ENCODE measurements around the gene GAB2. TPM values are rescaled to one million over a fixed set of nuclear protein-coding genes. Genes with fewer than 3 reads are reported as not detected.
A peak's percentile ranks its signal among the peaks of the same experiment; 100 is the strongest.

Gene GAB2
- polyA plus RNA-seq, 2 donors: 6.2 to 6.6 TPM

GRCh38 chr11:78205256-78205655 lies 212.4 kb downstream of the GAB2 start:
- Histone ChIP-seq H3K27ac (ENCODE audit: low read depth in 2 of 2, low read length in 1 of 2) (no peak overlapping the region), H3K4me1 (ENCODE audit: control insufficient read depth in 2 of 2, insufficient read depth in 2 of 2, low read length in 1 of 2) (no peaks in the 10 kb centered on the region), H3K4me3 (ENCODE audit: low read depth in 1 of 2, low read length in 2 of 2) (no peak overlapping the region), H3K9me3 (ENCODE audit: control insufficient read depth in 2 of 2, insufficient read depth in 1 of 2, low read depth in 1 of 2, low read length in 1 of 2) (no peaks in the 10 kb centered on the region), H3K27me3 (ENCODE audit: control insufficient read depth in 1 of 2, insufficient read depth in 2 of 2, low read length in 2 of 2) (no peaks in the 10 kb centered on the region), H3K36me3 (ENCODE audit: control insufficient read depth in 2 of 2, insufficient read depth in 2 of 2, low read length in 1 of 2) (peaks cover 4 to 26% of the 10 kb centered on the region in 2 donors)
- WGBS, 2 donors: 90 to 95% methylated on average over 4 of the region's 4 CpGs

- Histone ChIP-seq H3K27me3 (ENCODE audit: control insufficient read depth in 1 of 2, insufficient read depth in 2 of 2, low read length in 2 of 2) (no peaks in the 10 kb centered on the region), H3K4me1 (ENCODE audit: control insufficient read depth in 2 of 2, insufficient read depth in 2 of 2, low read length in 1 of 2) (no peaks in the 10 kb centered on the region), H3K9me3 (ENCODE audit: control insufficient read depth in 2 of 2, insufficient read depth in 1 of 2, low read depth in 1 of 2, low read length in 1 of 2) (no peaks in the 10 kb centered on the region), H3K36me3 (ENCODE audit: control insufficient read depth in 2 of 2, insufficient read depth in 2 of 2, low read length in 1 of 2) (peaks cover 0 to 17% of the 10 kb centered on the region in 2 donors), H3K4me3 (ENCODE audit: low read depth in 1 of 2, low read length in 2 of 2) (no peak overlapping the region), H3K27ac (ENCODE audit: low read depth in 2 of 2, low read length in 1 of 2) (peak overlapping the region in 1 of 2 donors; percentile 43)
- 82 to 83% methylated on average over 10 of the region's 10 CpGs for WGBS, 2 donors
Measured at GRCh38 chr11:78203184-78203583, 214.4 kb downstream of the GAB2 start.

GRCh38 chr11:78202733-78203167 lies 214.9 kb downstream of the GAB2 start:
- H3K9me3 ChIP-seq (ENCODE audit: control insufficient read depth in 2 of 2, insufficient read depth in 1 of 2, low read depth in 1 of 2, low read length in 1 of 2): no peaks in the 10 kb centered on the region
- H3K36me3 ChIP-seq (ENCODE audit: control insufficient read depth in 2 of 2, insufficient read depth in 2 of 2, low read length in 1 of 2): peaks cover 0 to 22% of the 10 kb centered on the region in 2 donors
- WGBS, 2 donors: 54 to 73% methylated on average over 3 of the region's 3 CpGs
- H3K27ac ChIP-seq (ENCODE audit: low read depth in 2 of 2, low read length in 1 of 2): peak overlapping the region in 1 of 2 donors; percentile 43
- no peak overlapping the region for H3K4me3 ChIP-seq (ENCODE audit: low read depth in 1 of 2, low read length in 2 of 2)
- H3K27me3 ChIP-seq (ENCODE audit: control insufficient read depth in 1 of 2, insufficient read depth in 2 of 2, low read length in 2 of 2): no peaks in the 10 kb centered on the region
- H3K4me1 ChIP-seq (ENCODE audit: control insufficient read depth in 2 of 2, insufficient read depth in 2 of 2, low read length in 1 of 2): no peaks in the 10 kb centered on the region

GRCh38 chr11:78201096-78201818 lies 216.4 kb downstream of the GAB2 start:
- Histone ChIP-seq H3K4me1 (ENCODE audit: control insufficient read depth in 2 of 2, insufficient read depth in 2 of 2, low read length in 1 of 2) (no peaks in the 10 kb centered on the region), H3K27ac (ENCODE audit: low read depth in 2 of 2, low read length in 1 of 2) (no peak overlapping the region), H3K9me3 (ENCODE audit: control insufficient read depth in 2 of 2, insufficient read depth in 1 of 2, low read depth in 1 of 2, low read length in 1 of 2) (no peaks in the 10 kb centered on the region), H3K27me3 (ENCODE audit: control insufficient read depth in 1 of 2, insufficient read depth in 2 of 2, low read length in 2 of 2) (no peaks in the 10 kb centered on the region), H3K4me3 (ENCODE audit: low read depth in 1 of 2, low read length in 2 of 2) (no peak overlapping the region), H3K36me3 (ENCODE audit: control insufficient read depth in 2 of 2, insufficient read depth in 2 of 2, low read length in 1 of 2) (peaks cover 0 to 26% of the 10 kb centered on the region in 2 donors)
- WGBS, 2 donors: 89 to 90% methylated on average over 9 of the region's 9 CpGs

GRCh38 chr11:78200553-78200952 lies 217.1 kb downstream of the GAB2 start:
- Histone ChIP-seq H3K9me3 (ENCODE audit: control insufficient read depth in 2 of 2, insufficient read depth in 1 of 2, low read depth in 1 of 2, low read length in 1 of 2) (no peaks in the 10 kb centered on the region), H3K36me3 (ENCODE audit: control insufficient read depth in 2 of 2, insufficient read depth in 2 of 2, low read length in 1 of 2) (peaks cover 0 to 28% of the 10 kb centered on the region in 2 donors), H3K4me1 (ENCODE audit: control insufficient read depth in 2 of 2, insufficient read depth in 2 of 2, low read length in 1 of 2) (no peaks in the 10 kb centered on the region), H3K27me3 (ENCODE audit: control insufficient read depth in 1 of 2, insufficient read depth in 2 of 2, low read length in 2 of 2) (no peaks in the 10 kb centered on the region), H3K27ac (ENCODE audit: low read depth in 2 of 2, low read length in 1 of 2) (no peak overlapping the region), H3K4me3 (ENCODE audit: low read depth in 1 of 2, low read length in 2 of 2) (no peak overlapping the region)
- WGBS, 2 donors: 95 to 99% methylated on average over 13 of the region's 13 CpGs

GRCh38 chr11:78200061-78200460 lies 217.6 kb downstream of the GAB2 start:
- Histone ChIP-seq H3K27ac (ENCODE audit: low read depth in 2 of 2, low read length in 1 of 2) (no peak overlapping the region), H3K4me1 (ENCODE audit: control insufficient read depth in 2 of 2, insufficient read depth in 2 of 2, low read length in 1 of 2) (no peaks in the 10 kb centered on the region)
- 91 to 97% methylated on average over 4 of the region's 4 CpGs for WGBS, 2 donors

GRCh38 chr11:78199653-78200015 lies 218.0 kb downstream of the GAB2 start:
- H3K27me3 ChIP-seq (ENCODE audit: control insufficient read depth in 1 of 2, insufficient read depth in 2 of 2, low read length in 2 of 2): no peaks in the 10 kb centered on the region
- no peak overlapping the region for H3K4me3 ChIP-seq (ENCODE audit: low read depth in 1 of 2, low read length in 2 of 2)
- no peaks in the 10 kb centered on the region for H3K4me1 ChIP-seq (ENCODE audit: control insufficient read depth in 2 of 2, insufficient read depth in 2 of 2, low read length in 1 of 2)
- 92 to 99% methylated on average over 5 of the region's 5 CpGs for WGBS, 2 donors
- H3K9me3 ChIP-seq (ENCODE audit: control insufficient read depth in 2 of 2, insufficient read depth in 1 of 2, low read depth in 1 of 2, low read length in 1 of 2): no peaks in the 10 kb centered on the region
- no peak overlapping the region for H3K27ac ChIP-seq (ENCODE audit: low read depth in 2 of 2, low read length in 1 of 2)
- H3K36me3 ChIP-seq (ENCODE audit: control insufficient read depth in 2 of 2, insufficient read depth in 2 of 2, low read length in 1 of 2): peaks cover 0 to 28% of the 10 kb centered on the region in 2 donors

More at GRCh38 chr11:78200061-78200460, 217.6 kb downstream of the GAB2 start:
- no peaks in the 10 kb centered on the region for H3K27me3 ChIP-seq (ENCODE audit: control insufficient read depth in 1 of 2, insufficient read depth in 2 of 2, low read length in 2 of 2)
- H3K36me3 ChIP-seq (ENCODE audit: control insufficient read depth in 2 of 2, insufficient read depth in 2 of 2, low read length in 1 of 2): peaks cover 0 to 28% of the 10 kb centered on the region in 2 donors
- H3K4me3 ChIP-seq (ENCODE audit: low read depth in 1 of 2, low read length in 2 of 2): no peak overlapping the region
- H3K9me3 ChIP-seq (ENCODE audit: control insufficient read depth in 2 of 2, insufficient read depth in 1 of 2, low read depth in 1 of 2, low read length in 1 of 2): no peaks in the 10 kb centered on the region

- Histone ChIP-seq H3K9me3 (ENCODE audit: control insufficient read depth in 2 of 2, insufficient read depth in 1 of 2, low read depth in 1 of 2, low read length in 1 of 2) (no peaks in the 10 kb centered on the region), H3K4me1 (ENCODE audit: control insufficient read depth in 2 of 2, insufficient read depth in 2 of 2, low read length in 1 of 2) (no peaks in the 10 kb centered on the region), H3K36me3 (ENCODE audit: control insufficient read depth in 2 of 2, insufficient read depth in 2 of 2, low read length in 1 of 2) (peaks cover 0 to 28% of the 10 kb centered on the region in 2 donors), H3K27me3 (ENCODE audit: control insufficient read depth in 1 of 2, insufficient read depth in 2 of 2, low read length in 2 of 2) (no peaks in the 10 kb centered on the region), H3K27ac (ENCODE audit: low read depth in 2 of 2, low read length in 1 of 2) (no peak overlapping the region), H3K4me3 (ENCODE audit: low read depth in 1 of 2, low read length in 2 of 2) (no peak overlapping the region)
- WGBS, 2 donors: 94 to 95% methylated on average over 6 of the region's 6 CpGs
Measured at GRCh38 chr11:78199015-78199652, 218.5 kb downstream of the GAB2 start.

- Histone ChIP-seq H3K27ac (ENCODE audit: low read depth in 2 of 2, low read length in 1 of 2) (no peak overlapping the region), H3K4me3 (ENCODE audit: low read depth in 1 of 2, low read length in 2 of 2) (no peak overlapping the region), H3K4me1 (ENCODE audit: control insufficient read depth in 2 of 2, insufficient read depth in 2 of 2, low read length in 1 of 2) (no peaks in the 10 kb centered on the region), H3K9me3 (ENCODE audit: control insufficient read depth in 2 of 2, insufficient read depth in 1 of 2, low read depth in 1 of 2, low read length in 1 of 2) (no peaks in the 10 kb centered on the region), H3K36me3 (ENCODE audit: control insufficient read depth in 2 of 2, insufficient read depth in 2 of 2, low read length in 1 of 2) (peaks cover 0 to 28% of the 10 kb centered on the region in 2 donors), H3K27me3 (ENCODE audit: control insufficient read depth in 1 of 2, insufficient read depth in 2 of 2, low read length in 2 of 2) (no peaks in the 10 kb centered on the region)
- WGBS, 2 donors: 89 to 90% methylated on average over 8 of the region's 8 CpGs
Measured at GRCh38 chr11:78197816-78198215, 219.8 kb downstream of the GAB2 start.
